Mucosa of descending colon (tissue), 3 donors: ENCODE data around the gene MIDN. TPM values are rescaled to one million over a fixed set of nuclear protein-coding genes. Genes with fewer than 3 reads are reported as not detected.

Source experiments
- ATAC-seq: fragments of 200-7000 bp; cut with Tn5 transposase; one replicate; pipeline ENCODE4 v1.9.1; 2020; ENCODE audit warnings: mild to moderate bottlenecking, moderate library complexity
- DNase-seq, 3 donors: peaks; one replicate each; pipeline ENCODE4 v3.0.0-alpha.2; 2020
- H3K36me3 ChIP-seq: fragments of 200-600 bp; one replicate; pipeline ENCODE4 v1.8.0; 2021; ENCODE audit warnings: low read depth, mild to moderate bottlenecking
- H3K4me1 ChIP-seq: fragments of 200-600 bp; one replicate; pipeline ENCODE4 v1.8.0; 2021; ENCODE audit warnings: low read depth, mild to moderate bottlenecking
- H3K4me3 ChIP-seq: fragments of 200-600 bp; one replicate; pipeline ENCODE4 v1.8.0; 2021; ENCODE audit warnings: mild to moderate bottlenecking
- H3K9me3 ChIP-seq: fragments of 200-600 bp; one replicate; pipeline ENCODE4 v1.8.0; 2021; ENCODE audit warnings: mild to moderate bottlenecking
- CTCF ChIP-seq: fragments of 200-600 bp; IDR thresholded peaks from one replicate; pipeline ENCODE4 v1.8.0; 2022; ENCODE audit warnings: antibody characterized with exemption, mild to moderate bottlenecking
- intact Hi-C, 2 donors: fragments of 100-400 bp; cut with DNase I in 1 of 2; cut with micrococcal nuclease in 1 of 2; formaldehyde crosslinking; loops; one replicate each; pipeline versions ENCODE4 v1.11.0 to v1.11.1; 2022; cut with DNase I, micrococcal nuclease
- total RNA-seq, 3 donors: library from RNA; stranded (reverse); fragmentation: NEBNext Ultra II Directional in 2 of 3; extraction: Animal tissue kit (Norgen Biotek cat#: 25700) in 2 of 3; gene quantifications; one replicate each; pipeline versions ENCODE4 v1.2.1 to v1.2.4, GENCODE V29; 2021 to 2023
- donor health status: DM: no; HTN: no; CAD: no; lungs with moderate emphysema.
- donor health status: DM: no; HTN: no; CAD: no.
- donor health status: DM: no; HTN: yes; CAD: no.

MIDN gene
- total RNA-seq, 3 donors from 2014 or later = 136 to 251 (median 213) TPM

GRCh38 chr19:1219786-1220476 is 28.5 kb upstream of the MIDN start:
- intact Hi-C loops = no loop called here
- DNase-seq = no peak
- Histone ChIP-seq H3K4me3 (no peak overlapping the region), H3K4me1 (peaks cover 7% of the 10 kb centered on the region), H3K9me3 (no peaks in the 10 kb centered on the region), H3K36me3 (no peaks in the 10 kb centered on the region)
- ATAC-seq = no peak
- TF ChIP-seq CTCF = no peak

- no peak for TF ChIP-seq CTCF
- ATAC-seq (no peak), DNase-seq (no peak)
- Histone ChIP-seq H3K4me3 (no peak overlapping the region), H3K4me1 (peaks cover 5% of the 10 kb centered on the region), H3K9me3 (no peaks in the 10 kb centered on the region), H3K36me3 (no peaks in the 10 kb centered on the region)
- intact Hi-C loops = no loop called here
Measured at GRCh38 chr19:1220477-1220930, 27.9 kb upstream of the MIDN start.

- ATAC-seq (peak; percentile 80), DNase-seq (peak in 2 of 3 donors; percentile 63 to 72)
- intact Hi-C loops = no loop called here
- peak; percentile 51 for TF ChIP-seq CTCF
- H3K36me3 ChIP-seq = no peaks in the 10 kb centered on the region
- no peak overlapping the region for H3K4me3 ChIP-seq
- peaks cover 5% of the 10 kb centered on the region for H3K4me1 ChIP-seq
- H3K9me3 ChIP-seq = no peaks in the 10 kb centered on the region
Measured at GRCh38 chr19:1220976-1221903, 27.1 kb upstream of the MIDN start.

- Histone ChIP-seq H3K4me3 (no peak overlapping the region), H3K9me3 (no peaks in the 10 kb centered on the region), H3K36me3 (no peaks in the 10 kb centered on the region), H3K4me1 (peaks cover 4% of the 10 kb centered on the region)
- no peak for DNase-seq
- intact Hi-C loops = no loop called here
- no peak for TF ChIP-seq CTCF
- no peak for ATAC-seq
Measured at GRCh38 chr19:1221904-1222255, 26.5 kb upstream of the MIDN start.

GRCh38 chr19:1222394-1222793 is 26.0 kb upstream of the MIDN start:
- Histone ChIP-seq H3K4me3 (no peak overlapping the region), H3K36me3 (no peaks in the 10 kb centered on the region), H3K4me1 (no peaks in the 10 kb centered on the region), H3K9me3 (no peaks in the 10 kb centered on the region)
- no peak for ATAC-seq
- DNase-seq = no peak
- intact Hi-C loops = no loop called here
- no peak for TF ChIP-seq CTCF
